Activated naive CD8-positive, alpha-beta T cell treated with anti-CD3 and anti-CD28 coated beads, Interleukin-2, amount 10 ng/mL, durations not matched to agents 7 days and 5 days (primary cell): ENCODE data around the gene XXYLT1. TPM values are rescaled to one million over a fixed set of nuclear protein-coding genes. Genes with fewer than 3 reads are reported as not detected.
A peak's percentile ranks its signal among the peaks of the same experiment; 100 is the strongest.
"Not testable (repeated sequence)": the region's sequence is repeated elsewhere in the genome, so short reads cannot be mapped to it uniquely, and the experiment has no call there.

Experiments
- ATAC-seq: fragments of 150-1000 bp; cut with Tn5 transposase; one replicate; pipeline ENCODE4 v1.10.0; 2021; ENCODE audit warnings: low read depth, moderate library complexity
- POLR2A ChIA-PET: fragments of 350-600 bp; sonication (Branson Sonifier 250); formaldehyde crosslinking; loops from one replicate; lab custom pipeline; 2021; ENCODE audit warnings: antibody characterized with exemption; lab: Charles Lee
- DNase-seq: peaks from one replicate; pipeline ENCODE4 v3.0.0; 2021
- H3K27ac Mint-ChIP-seq: one replicate; pipeline ENCODE4 v1.8.0; 2022; ENCODE audit warnings: mild to moderate bottlenecking, mixed read lengths
- H3K27me3 Mint-ChIP-seq: one replicate; pipeline ENCODE4 v1.8.0; 2022; ENCODE audit warnings: mild to moderate bottlenecking, moderate library complexity, mixed read lengths
- H3K36me3 Mint-ChIP-seq: one replicate; pipeline ENCODE4 v1.8.0; 2021; ENCODE audit warnings: mild to moderate bottlenecking, mixed read lengths
- H3K4me1 Mint-ChIP-seq: one replicate; pipeline ENCODE4 v1.8.0; 2021; ENCODE audit warnings: mixed read lengths
- H3K4me3 Mint-ChIP-seq: one replicate; pipeline ENCODE4 v1.8.0; 2022; ENCODE audit warnings: mild to moderate bottlenecking, moderate library complexity, mixed read lengths
- H3K9me3 Mint-ChIP-seq: one replicate; pipeline ENCODE4 v1.8.0; 2021; ENCODE audit warnings: mixed read lengths
- total RNA-seq, 2 experiments: library from RNA; stranded (reverse); gene quantifications; one replicate each; pipeline ENCODE4 v1.2.3, GENCODE V29; 2021

Gene XXYLT1
- total RNA-seq, 2 experiments from 2014 or later: 6.8 to 8.3 TPM

GRCh38 chr3:195239121-195239520, 31.8 kb downstream of the XXYLT1 start:
- Mint-ChIP-seq H3K27me3 (no peaks in the 10 kb centered on the region), H3K27ac (no peak overlapping the region), H3K36me3 (peaks cover 25% of the 10 kb centered on the region), H3K4me3 (no peak overlapping the region), H3K4me1 (peaks cover 10% of the 10 kb centered on the region), H3K9me3 (peaks cover 21% of the 10 kb centered on the region)
- DNase-seq: no peak
- ATAC-seq: no peak
- POLR2A ChIA-PET: no interaction called here

- H3K9me3 Mint-ChIP-seq: peaks cover 21% of the 10 kb centered on the region
- H3K36me3 Mint-ChIP-seq: peaks cover 25% of the 10 kb centered on the region
- H3K4me1 Mint-ChIP-seq: peaks cover 10% of the 10 kb centered on the region
- POLR2A ChIA-PET: no interaction called here
- ATAC-seq: peak; percentile 78
- DNase-seq: no peak
- H3K27ac Mint-ChIP-seq: peak overlapping the region; percentile 71
- peak overlapping the region; percentile 5 for H3K4me3 Mint-ChIP-seq
- no peaks in the 10 kb centered on the region for H3K27me3 Mint-ChIP-seq
Measured at GRCh38 chr3:195238586-195239118, 32.3 kb downstream of the XXYLT1 start.

- ATAC-seq (no peak), DNase-seq (no peak)
- H3K36me3 Mint-ChIP-seq: peaks cover 25% of the 10 kb centered on the region
- H3K4me1 Mint-ChIP-seq: peaks cover 10% of the 10 kb centered on the region
- H3K27ac Mint-ChIP-seq: no peak overlapping the region
- peaks cover 23% of the 10 kb centered on the region for H3K9me3 Mint-ChIP-seq
- no peaks in the 10 kb centered on the region for H3K27me3 Mint-ChIP-seq
- H3K4me3 Mint-ChIP-seq: no peak overlapping the region
- POLR2A ChIA-PET: no interaction called here
Measured at GRCh38 chr3:195238081-195238571, 32.8 kb downstream of the XXYLT1 start.

GRCh38 chr3:195236801-195237570, 34.0 kb downstream of the XXYLT1 start:
- H3K4me1 Mint-ChIP-seq: peaks cover 10% of the 10 kb centered on the region
- POLR2A ChIA-PET: no interaction called here
- no peak for DNase-seq
- H3K4me3 Mint-ChIP-seq: no peak overlapping the region
- H3K27me3 Mint-ChIP-seq: peaks cover 4% of the 10 kb centered on the region
- H3K27ac Mint-ChIP-seq: no peak overlapping the region
- peaks cover 25% of the 10 kb centered on the region for H3K36me3 Mint-ChIP-seq
- no peak for ATAC-seq
- peaks cover 27% of the 10 kb centered on the region for H3K9me3 Mint-ChIP-seq

- no peak for DNase-seq
- Mint-ChIP-seq H3K27ac (no peak overlapping the region), H3K9me3 (peaks cover 27% of the 10 kb centered on the region), H3K36me3 (peaks cover 25% of the 10 kb centered on the region), H3K27me3 (peaks cover 4% of the 10 kb centered on the region), H3K4me3 (no peak overlapping the region), H3K4me1 (peaks cover 10% of the 10 kb centered on the region)
- POLR2A ChIA-PET: no interaction called here
- no peak for ATAC-seq
Measured at GRCh38 chr3:195236076-195236798, 34.7 kb downstream of the XXYLT1 start.

GRCh38 chr3:195230244-195230643, 40.7 kb downstream of the XXYLT1 start:
- Mint-ChIP-seq H3K4me3 (no peak overlapping the region), H3K9me3 (peaks cover 12% of the 10 kb centered on the region), H3K27ac (no peak overlapping the region), H3K27me3 (peaks cover 4% of the 10 kb centered on the region), H3K36me3 (peaks cover 11% of the 10 kb centered on the region), H3K4me1 (peaks cover 9% of the 10 kb centered on the region)
- POLR2A ChIA-PET: no interaction called here
- no peak for ATAC-seq
- no peak for DNase-seq

DNA sequence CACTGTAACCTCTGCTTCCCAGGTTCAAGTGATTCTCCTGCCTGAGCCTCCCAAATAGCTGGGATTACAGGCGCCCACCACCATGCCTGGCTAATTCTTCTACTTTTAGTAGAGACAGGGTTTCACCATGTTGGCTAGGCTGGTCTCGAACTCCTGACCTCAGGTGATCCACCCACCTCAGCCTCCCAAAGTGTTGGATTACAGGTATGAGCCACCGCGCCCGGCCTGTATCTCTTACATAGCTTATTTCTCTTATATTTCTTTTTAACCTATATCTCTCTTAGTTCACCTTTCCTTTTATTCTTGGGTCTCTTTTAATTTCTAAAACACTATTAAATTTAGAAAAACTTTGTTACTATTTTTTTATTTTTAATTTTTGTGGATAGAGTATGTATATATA, 42.1 kb downstream of the XXYLT1 start:
- H3K27ac Mint-ChIP-seq, H3K9me3 Mint-ChIP-seq, H3K27me3 Mint-ChIP-seq, POLR2A ChIA-PET, ATAC-seq, H3K36me3 Mint-ChIP-seq, H3K4me1 Mint-ChIP-seq, H3K4me3 Mint-ChIP-seq: not testable (repeated sequence)
- DNase-seq: peak; percentile 1

DNA sequence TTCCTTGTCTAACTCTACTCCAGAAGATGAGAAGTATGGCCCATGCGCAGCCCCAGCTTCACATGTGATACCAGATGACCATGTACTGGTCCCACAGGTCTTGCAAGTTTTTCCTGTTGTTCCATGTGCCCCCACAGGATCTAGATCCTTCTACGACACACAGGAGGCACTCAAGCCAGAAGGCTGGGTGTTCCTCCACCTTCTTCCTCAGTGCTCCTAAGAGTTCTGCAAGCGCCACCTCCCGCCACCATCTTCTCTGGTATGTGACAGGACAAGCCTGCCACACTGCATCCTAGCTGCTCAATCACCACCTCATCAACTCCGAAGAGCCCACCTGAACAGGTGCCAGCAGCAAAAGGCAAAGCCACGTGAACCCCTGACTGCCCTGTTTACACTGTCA, 43.1 kb downstream of the XXYLT1 start:
- POLR2A ChIA-PET: no interaction called here
- peak; percentile 18 for DNase-seq
- no peak for ATAC-seq

DNA sequence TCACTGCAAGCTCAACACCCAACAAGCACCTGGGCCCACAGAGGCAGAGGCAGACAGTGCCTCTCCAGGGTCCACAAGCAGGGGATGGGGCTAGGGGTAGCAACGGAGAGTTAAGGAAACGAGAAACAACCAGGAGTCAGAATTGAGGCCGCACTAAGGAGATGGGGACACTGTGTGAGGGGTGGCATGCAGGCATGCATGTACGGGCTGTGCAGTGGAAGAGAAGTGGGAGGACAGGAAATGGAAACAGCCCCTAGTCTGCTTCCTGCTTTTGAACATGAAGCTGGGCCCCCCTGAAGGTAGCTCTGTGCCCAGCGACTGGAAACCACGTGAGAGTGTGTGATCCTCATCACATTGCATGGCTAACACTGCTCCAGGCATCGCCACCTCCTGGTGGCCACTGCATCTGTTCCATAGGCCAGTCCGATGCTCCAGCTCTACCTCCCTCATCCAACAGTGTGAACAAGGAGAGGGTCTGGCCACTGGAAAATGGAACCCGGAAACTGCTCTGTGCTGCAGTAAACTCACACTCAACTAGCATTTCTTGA, 44.0 kb downstream of the XXYLT1 start:
- POLR2A ChIA-PET: no interaction called here

More for the DNA sequence above, 43.1 kb downstream of the XXYLT1 start:
- Mint-ChIP-seq H3K4me1 (peaks cover 9% of the 10 kb centered on the region), H3K4me3 (no peak overlapping the region), H3K27me3 (peaks cover 4% of the 10 kb centered on the region), H3K27ac (no peak overlapping the region), H3K36me3 (peaks cover 6% of the 10 kb centered on the region), H3K9me3 (peaks cover 2% of the 10 kb centered on the region)

GRCh38 chr3:195226445-195226844, 44.5 kb downstream of the XXYLT1 start:
- H3K27me3 Mint-ChIP-seq: no peaks in the 10 kb centered on the region
- H3K36me3 Mint-ChIP-seq: peaks cover 6% of the 10 kb centered on the region
- H3K4me3 Mint-ChIP-seq: no peak overlapping the region
- no peak for DNase-seq
- POLR2A ChIA-PET: no interaction called here
- peaks cover 9% of the 10 kb centered on the region for H3K4me1 Mint-ChIP-seq
- H3K9me3 Mint-ChIP-seq: no peaks in the 10 kb centered on the region
- no peak overlapping the region for H3K27ac Mint-ChIP-seq
- ATAC-seq: no peak

More for the DNA sequence above, 44.0 kb downstream of the XXYLT1 start:
- H3K9me3 Mint-ChIP-seq: no peaks in the 10 kb centered on the region
- peak; percentile 10 for DNase-seq
- peaks cover 9% of the 10 kb centered on the region for H3K4me1 Mint-ChIP-seq
- ATAC-seq: peak; percentile 47
- no peak overlapping the region for H3K4me3 Mint-ChIP-seq
- peaks cover 6% of the 10 kb centered on the region for H3K36me3 Mint-ChIP-seq
- peak overlapping the region; percentile 13 for H3K27ac Mint-ChIP-seq
- H3K27me3 Mint-ChIP-seq: no peaks in the 10 kb centered on the region

DNA sequence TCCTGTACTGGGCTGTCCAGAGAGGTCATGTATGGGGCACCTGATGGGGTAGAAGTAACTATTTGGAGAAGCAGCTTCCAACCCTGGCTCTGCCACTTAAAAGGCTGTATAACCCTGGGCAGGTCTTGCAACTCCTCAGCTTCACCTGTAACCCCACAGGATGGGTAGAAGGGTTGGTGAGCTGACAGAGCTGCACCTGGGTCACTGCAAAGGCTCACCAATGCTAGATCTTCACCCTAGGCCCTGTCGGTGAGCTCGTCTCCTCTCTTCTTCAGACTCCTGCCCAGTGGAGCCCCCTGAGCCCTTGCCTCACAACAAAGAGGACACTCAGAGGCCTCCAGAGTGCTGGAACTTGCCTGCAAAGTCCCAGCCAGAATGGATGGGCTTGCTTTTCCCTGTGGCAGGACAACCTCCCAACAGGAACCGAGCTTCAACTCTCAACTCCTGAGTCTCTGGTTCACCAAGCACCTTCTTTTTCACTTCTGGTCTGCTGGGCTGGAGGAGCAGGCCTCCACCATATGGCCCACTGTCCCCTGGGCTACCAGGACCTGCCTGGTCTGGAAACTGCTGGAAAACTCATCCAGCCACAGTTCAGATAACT, 45.9 kb downstream of the XXYLT1 start:
- no peak for DNase-seq
- Mint-ChIP-seq H3K27me3 (no peaks in the 10 kb centered on the region), H3K36me3 (peaks cover 12% of the 10 kb centered on the region), H3K27ac (no peak overlapping the region), H3K4me3 (no peak overlapping the region), H3K9me3 (no peaks in the 10 kb centered on the region), H3K4me1 (peaks cover 9% of the 10 kb centered on the region)
- no peak for ATAC-seq
- POLR2A ChIA-PET: no interaction called here

GRCh38 chr3:195224156-195224979, 46.6 kb downstream of the XXYLT1 start:
- H3K4me3 Mint-ChIP-seq: no peak overlapping the region
- H3K4me1 Mint-ChIP-seq: peaks cover 9% of the 10 kb centered on the region
- H3K36me3 Mint-ChIP-seq: peaks cover 12% of the 10 kb centered on the region
- POLR2A ChIA-PET: no interaction called here
- no peak overlapping the region for H3K27ac Mint-ChIP-seq
- no peak for ATAC-seq
- DNase-seq: peak; percentile 5
- H3K9me3 Mint-ChIP-seq: no peaks in the 10 kb centered on the region
- H3K27me3 Mint-ChIP-seq: no peaks in the 10 kb centered on the region
